Measurements from ENCODE around the gene MIOX.

DNA sequence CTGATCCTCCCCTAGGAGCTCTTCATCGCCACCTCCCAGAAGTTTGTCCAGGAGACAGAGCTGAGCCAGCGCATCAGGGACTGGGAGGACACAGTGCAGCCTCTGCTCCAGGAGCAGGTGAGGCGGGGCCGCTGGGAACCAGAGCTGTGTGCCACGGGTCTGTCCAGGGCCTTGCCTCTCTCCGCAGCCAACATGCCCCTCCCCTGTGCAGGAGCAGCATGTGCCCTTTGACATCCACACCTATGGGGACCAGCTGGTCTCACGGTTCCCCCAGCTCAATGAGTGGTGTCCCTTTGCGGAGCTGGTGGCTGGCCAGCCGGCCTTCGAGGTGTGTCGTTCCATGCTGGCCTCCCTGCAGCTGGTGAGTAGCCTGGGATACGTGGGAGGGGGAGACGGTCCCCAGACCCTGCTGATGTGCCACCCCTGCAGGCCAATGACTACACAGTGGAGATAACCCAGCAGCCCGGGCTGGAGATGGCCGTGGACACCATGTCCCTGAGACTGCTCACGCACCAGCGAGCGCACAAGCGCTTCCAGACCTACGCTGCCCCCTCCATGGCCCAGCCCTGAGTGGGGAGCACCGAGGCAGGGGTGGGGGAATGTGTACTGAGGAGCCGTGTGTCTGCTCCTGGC, 36.3 kb downstream of the MIOX start:
- TF ChIP-seq, protein P1, sequence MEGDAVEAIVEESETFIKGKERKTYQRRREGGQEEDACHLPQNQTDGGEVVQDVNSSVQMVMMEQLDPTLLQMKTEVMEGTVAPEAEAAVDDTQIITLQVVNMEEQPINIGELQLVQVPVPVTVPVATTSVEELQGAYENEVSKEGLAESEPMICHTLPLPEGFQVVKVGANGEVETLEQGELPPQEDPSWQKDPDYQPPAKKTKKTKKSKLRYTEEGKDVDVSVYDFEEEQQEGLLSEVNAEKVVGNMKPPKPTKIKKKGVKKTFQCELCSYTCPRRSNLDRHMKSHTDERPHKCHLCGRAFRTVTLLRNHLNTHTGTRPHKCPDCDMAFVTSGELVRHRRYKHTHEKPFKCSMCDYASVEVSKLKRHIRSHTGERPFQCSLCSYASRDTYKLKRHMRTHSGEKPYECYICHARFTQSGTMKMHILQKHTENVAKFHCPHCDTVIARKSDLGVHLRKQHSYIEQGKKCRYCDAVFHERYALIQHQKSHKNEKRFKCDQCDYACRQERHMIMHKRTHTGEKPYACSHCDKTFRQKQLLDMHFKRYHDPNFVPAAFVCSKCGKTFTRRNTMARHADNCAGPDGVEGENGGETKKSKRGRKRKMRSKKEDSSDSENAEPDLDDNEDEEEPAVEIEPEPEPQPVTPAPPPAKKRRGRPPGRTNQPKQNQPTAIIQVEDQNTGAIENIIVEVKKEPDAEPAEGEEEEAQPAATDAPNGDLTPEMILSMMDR (IDR thresholded peaks at IDR 0.05 in 2 of 3, conservative IDR thresholded peaks at IDR 0.05 in 1 of 3; ENCODE audit: borderline replicate concordance in 1 of 3, insufficient read depth in 1 of 3, low read depth in 2 of 3, low read length in 2 of 3): no peak
- no peak for TF ChIP-seq SRF (IDR thresholded peaks at IDR 0.05; ENCODE audit: low read depth)
- no peak for TF ChIP-seq TCF7L2 (IDR thresholded peaks at IDR 0.05; ENCODE audit: borderline replicate concordance, extremely low read depth, insufficient read depth, insufficient read length)
- no peak for TF ChIP-seq RAD21 (IDR thresholded peaks at IDR 0.05; ENCODE audit: low read depth)
- no peak for TF ChIP-seq JUND (IDR thresholded peaks at IDR 0.05)
- no peak for TF ChIP-seq POLR2A (IDR thresholded peaks at IDR 0.05; ENCODE audit: borderline replicate concordance, extremely low read depth, insufficient read depth, insufficient read length)
- TF ChIP-seq EZH2 (IDR thresholded peaks at IDR 0.05): no peak
- TF ChIP-seq, protein P2, sequence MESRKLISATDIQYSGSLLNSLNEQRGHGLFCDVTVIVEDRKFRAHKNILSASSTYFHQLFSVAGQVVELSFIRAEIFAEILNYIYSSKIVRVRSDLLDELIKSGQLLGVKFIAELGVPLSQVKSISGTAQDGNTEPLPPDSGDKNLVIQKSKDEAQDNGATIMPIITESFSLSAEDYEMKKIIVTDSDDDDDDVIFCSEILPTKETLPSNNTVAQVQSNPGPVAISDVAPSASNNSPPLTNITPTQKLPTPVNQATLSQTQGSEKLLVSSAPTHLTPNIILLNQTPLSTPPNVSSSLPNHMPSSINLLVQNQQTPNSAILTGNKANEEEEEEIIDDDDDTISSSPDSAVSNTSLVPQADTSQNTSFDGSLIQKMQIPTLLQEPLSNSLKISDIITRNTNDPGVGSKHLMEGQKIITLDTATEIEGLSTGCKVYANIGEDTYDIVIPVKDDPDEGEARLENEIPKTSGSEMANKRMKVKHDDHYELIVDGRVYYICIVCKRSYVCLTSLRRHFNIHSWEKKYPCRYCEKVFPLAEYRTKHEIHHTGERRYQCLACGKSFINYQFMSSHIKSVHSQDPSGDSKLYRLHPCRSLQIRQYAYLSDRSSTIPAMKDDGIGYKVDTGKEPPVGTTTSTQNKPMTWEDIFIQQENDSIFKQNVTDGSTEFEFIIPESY (IDR thresholded peaks at IDR 0.05; ENCODE audit: extremely low read depth, insufficient replicate concordance, low read length): no peak
- no peak for TF ChIP-seq ELF1 (IDR thresholded peaks at IDR 0.05; ENCODE audit: borderline replicate concordance, low read depth)
- TF ChIP-seq ZNF274 (IDR thresholded peaks at IDR 0.05; ENCODE audit: low read depth, low read length): no peak
- no peak for TF ChIP-seq ZFX (IDR thresholded peaks at IDR 0.05)
- TF ChIP-seq, protein P3, sequence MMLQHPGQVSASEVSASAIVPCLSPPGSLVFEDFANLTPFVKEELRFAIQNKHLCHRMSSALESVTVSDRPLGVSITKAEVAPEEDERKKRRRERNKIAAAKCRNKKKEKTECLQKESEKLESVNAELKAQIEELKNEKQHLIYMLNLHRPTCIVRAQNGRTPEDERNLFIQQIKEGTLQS (IDR thresholded peaks at IDR 0.05): no peak
- no peak for TF ChIP-seq POLR2AphosphoS5 (IDR thresholded peaks at IDR 0.05; ENCODE audit: low read depth, low read length)
- no peak for TF ChIP-seq YY1 (IDR thresholded peaks at IDR 0.05; ENCODE audit: extremely low read depth, insufficient replicate concordance, low read depth, low read length)
